Fibroblast of lung (primary cell): Measurements from ENCODE around the gene UGT1A5. TPM values are rescaled to one million over a fixed set of nuclear protein-coding genes. Genes with fewer than 3 reads are reported as not detected.

Source experiments
- DNase-seq, 2 donors: peaks; one replicate each; pipeline versions ENCODE4 v3.0.0 to v3.0.0-alpha.2; 2010; ENCODE audit warnings: low read depth in 2 of 2
- H2AFZ ChIP-seq: 2 replicates; pipeline ENCODE4 v1.5.1; 2012; ENCODE audit warnings: low read length, control low read depth, inconsistent platforms
- H3K27ac ChIP-seq: 2 replicates; pipeline ENCODE4 v1.5.1; 2011; ENCODE audit warnings: low read length, control low read depth; ENCODE audit not compliant: insufficient read depth
- H3K27me3 ChIP-seq: 2 replicates; pipeline ENCODE4 v1.5.1; 2011; ENCODE audit warnings: mild to moderate bottlenecking, low read length; ENCODE audit not compliant: control insufficient read depth, insufficient read depth
- H3K36me3 ChIP-seq: 2 replicates; pipeline ENCODE4 v1.5.1; 2011; ENCODE audit warnings: low read length; ENCODE audit not compliant: control insufficient read depth, insufficient read depth
- H3K4me1 ChIP-seq: 2 replicates; pipeline ENCODE4 v1.5.1; 2011; ENCODE audit warnings: low read length; ENCODE audit not compliant: control insufficient read depth, insufficient read depth; ENCODE audit errors: extremely low read depth
- H3K4me2 ChIP-seq: 2 replicates; pipeline ENCODE4 v1.5.1; 2011; ENCODE audit warnings: low read length, control low read depth; ENCODE audit not compliant: insufficient read depth; ENCODE audit errors: extremely low read depth
- H3K4me3 ChIP-seq, 4 experiments: fragments of 200-600 bp in 1 of 4; sonication (generic) in 1 of 4; replicated peaks in 1 of 4; 2 replicates each; pipeline ENCODE4 v1.5.1; 2011 to 2016; ENCODE audit warnings: low read length in 4 of 4, low read depth in 3 of 4, mild to moderate bottlenecking in 3 of 4, control low read depth in 2 of 4, inconsistent platforms in 1 of 4, mixed read lengths in 1 of 4; ENCODE audit not compliant: insufficient read depth in 1 of 4; ENCODE audit errors: control extremely low read depth in 1 of 4
- H3K79me2 ChIP-seq: 2 replicates; pipeline ENCODE4 v1.5.1; 2012; ENCODE audit warnings: mild to moderate bottlenecking, low read length, inconsistent platforms; ENCODE audit not compliant: control insufficient read depth, insufficient read depth
- H3K9ac ChIP-seq: 2 replicates; pipeline ENCODE4 v1.5.1; 2011; ENCODE audit warnings: mild to moderate bottlenecking, low read length, control low read depth; ENCODE audit not compliant: insufficient read depth
- H3K9me3 ChIP-seq: 2 replicates; pipeline ENCODE4 v1.5.1; 2012; ENCODE audit warnings: low read depth, low read length; ENCODE audit not compliant: control insufficient read depth, insufficient read depth
- H4K20me1 ChIP-seq: 2 replicates; pipeline ENCODE4 v1.5.1; 2011; ENCODE audit warnings: low read length; ENCODE audit not compliant: control insufficient read depth, insufficient read depth; ENCODE audit errors: extremely low read depth
- CTCF ChIP-seq, 2 donors: IDR thresholded peaks in 1 of 2; conservative IDR thresholded peaks in 1 of 2; 1 replicate in 1 of 2; 2 replicates in 1 of 2; pipeline ENCODE4 v1.5.1; 2011 to 2012; ENCODE audit warnings: low read length in 2 of 2, control low read depth in 1 of 2, inconsistent platforms in 1 of 2, low read depth in 1 of 2, mild to moderate bottlenecking in 1 of 2
- EZH2 ChIP-seq: IDR thresholded peaks from 2 replicates; pipeline ENCODE4 v1.5.1; 2012; ENCODE audit warnings: low read length, control low read depth, mild to moderate bottlenecking; ENCODE audit errors: missing control alignments
- polyA plus RNA-seq, 2 donors: library from polyadenylated mRNA; depleted of rRNA in 1 of 2; stranded (reverse) in 1 of 2; unstranded in 1 of 2; fragments of >200 nt; gene quantifications; 2 replicates each; pipeline ENCODE4 v1.2.1, GENCODE V29; 2011 to 2012; ENCODE audit warnings: missing spikeins in 1 of 2
- total RNA-seq: library from RNA; depleted of rRNA; stranded (reverse); fragments of >200 nt; gene quantifications from 2 replicates; pipeline ENCODE4 v1.2.1, GENCODE V29; 2014

Gene UGT1A5
- total and polyA plus RNA-seq, 2 donors (not counting 1 experiment from before 2014, with no cell fraction given): not detected

GRCh38 chr2:233810385-233810784, 97.7 kb downstream of the UGT1A5 start:
- Histone ChIP-seq H3K9ac (no peak overlapping the region), H3K9me3 (no peaks in the 10 kb centered on the region), H3K4me1 (no peaks in the 10 kb centered on the region), H4K20me1 (no peaks in the 10 kb centered on the region), H2AFZ (no peak overlapping the region), H3K27me3 (no peaks in the 10 kb centered on the region), H3K36me3 (no peaks in the 10 kb centered on the region), H3K4me2 (no peak overlapping the region), H3K27ac (no peak overlapping the region), H3K4me3 (no peak overlapping the region), H3K79me2 (no peaks in the 10 kb centered on the region)
- TF ChIP-seq EZH2 (no peak), CTCF (conservative IDR thresholded peaks at IDR 0.05 in 1 of 2, IDR thresholded peaks at IDR 0.05 in 1 of 2; ENCODE audit: low read depth in 1 of 2, low read length in 2 of 2) (no peak)
- DNase-seq: no peak

- H3K4me1 ChIP-seq: no peaks in the 10 kb centered on the region
- H4K20me1 ChIP-seq: no peaks in the 10 kb centered on the region
- no peaks in the 10 kb centered on the region for H3K27me3 ChIP-seq
- H2AFZ ChIP-seq: no peak overlapping the region
- DNase-seq: no peak
- H3K4me2 ChIP-seq: no peak overlapping the region
- no peaks in the 10 kb centered on the region for H3K36me3 ChIP-seq
- no peaks in the 10 kb centered on the region for H3K9me3 ChIP-seq
- no peak overlapping the region for H3K4me3 ChIP-seq
- H3K79me2 ChIP-seq: no peaks in the 10 kb centered on the region
- no peak overlapping the region for H3K27ac ChIP-seq
- no peak for TF ChIP-seq EZH2
- TF ChIP-seq CTCF (conservative IDR thresholded peaks at IDR 0.05 in 1 of 2, IDR thresholded peaks at IDR 0.05 in 1 of 2; ENCODE audit: low read depth in 1 of 2, low read length in 2 of 2): no peak
- no peak overlapping the region for H3K9ac ChIP-seq
These were observed 98.4 kb downstream of the UGT1A5 start for GRCh38 chr2:233811087-233811486.

- H3K27me3 ChIP-seq: no peaks in the 10 kb centered on the region
- no peak for DNase-seq
- H3K36me3 ChIP-seq: no peaks in the 10 kb centered on the region
- no peak for TF ChIP-seq CTCF (conservative IDR thresholded peaks at IDR 0.05 in 1 of 2, IDR thresholded peaks at IDR 0.05 in 1 of 2; ENCODE audit: low read depth in 1 of 2, low read length in 2 of 2)
- TF ChIP-seq EZH2: no peak
- H3K4me1 ChIP-seq: no peaks in the 10 kb centered on the region
- H4K20me1 ChIP-seq: no peaks in the 10 kb centered on the region
- H3K9me3 ChIP-seq: no peaks in the 10 kb centered on the region
- H3K4me2 ChIP-seq: no peak overlapping the region
- H3K79me2 ChIP-seq: no peaks in the 10 kb centered on the region
- H3K4me3 ChIP-seq: no peak overlapping the region
- no peak overlapping the region for H2AFZ ChIP-seq
- no peak overlapping the region for H3K9ac ChIP-seq
- H3K27ac ChIP-seq: no peak overlapping the region
These were observed 99.0 kb downstream of the UGT1A5 start for GRCh38 chr2:233811732-233812131.
